Measurements from ENCODE around the gene MICA. TPM values are rescaled to one million over a fixed set of nuclear protein-coding genes. Genes with fewer than 3 reads are reported as not detected.

MICA gene
- total RNA-seq, 1 donor from 2014 or later = 19.2 TPM

- intact Hi-C loops (cut with DNase I) = no loop called here
- H3K27me3 ChIP-seq = no peaks in the 10 kb centered on the region
- no peak for TF ChIP-seq CTCF (IDR thresholded peaks at IDR 0.05)
- no peaks in the 10 kb centered on the region for H3K9me3 ChIP-seq
- H3K4me1 ChIP-seq = peaks cover 0 to 4% of the 10 kb centered on the region in 2 donors
- H3K36me3 ChIP-seq = no peaks in the 10 kb centered on the region
- H3K27ac ChIP-seq = no peak overlapping the region
- no peak for DNase-seq (ENCODE audit: low spot score in 2 of 2)
- no peak overlapping the region for H3K4me3 ChIP-seq
These were observed 57.1 kb downstream of the MICA start for GRCh38 chr6:31460361-31461025.

- Histone ChIP-seq H3K4me1 (peaks cover 0 to 4% of the 10 kb centered on the region in 2 donors), H3K27ac (peak overlapping the region in 1 of 2 donors; percentile 52), H3K27me3 (no peaks in the 10 kb centered on the region), H3K36me3 (no peaks in the 10 kb centered on the region), H3K4me3 (peak overlapping the region; percentile 57), H3K9me3 (no peaks in the 10 kb centered on the region)
- intact Hi-C loops (cut with DNase I) = no loop called here
- TF ChIP-seq CTCF (IDR thresholded peaks at IDR 0.05) = no peak
- DNase-seq (ENCODE audit: low spot score in 2 of 2) = no peak
These were observed 58.9 kb downstream of the MICA start for GRCh38 chr6:31462026-31462963.

- Histone ChIP-seq H3K27me3 (no peaks in the 10 kb centered on the region), H3K9me3 (no peaks in the 10 kb centered on the region), H3K4me3 (peak overlapping the region; percentile 57), H3K4me1 (peaks cover 0 to 4% of the 10 kb centered on the region in 2 donors), H3K27ac (peak overlapping the region in 1 of 2 donors; percentile 52), H3K36me3 (no peaks in the 10 kb centered on the region)
- DNase-seq (ENCODE audit: low spot score in 2 of 2) = peak; percentile 69 to 94
- intact Hi-C loops (cut with DNase I) = no loop called here
- no peak for TF ChIP-seq CTCF (IDR thresholded peaks at IDR 0.05)
These were observed 59.8 kb downstream of the MICA start for GRCh38 chr6:31462964-31463870.

GRCh38 chr6:31464252-31465184 is 61.1 kb downstream of the MICA start:
- no peak overlapping the region for H3K4me3 ChIP-seq
- no peaks in the 10 kb centered on the region for H3K27me3 ChIP-seq
- intact Hi-C loops (cut with DNase I) = no loop called here
- no peak for DNase-seq (ENCODE audit: low spot score in 2 of 2)
- peaks cover 0 to 4% of the 10 kb centered on the region in 2 donors for H3K4me1 ChIP-seq
- H3K27ac ChIP-seq = no peak overlapping the region
- H3K9me3 ChIP-seq = no peaks in the 10 kb centered on the region
- H3K36me3 ChIP-seq = no peaks in the 10 kb centered on the region
- no peak for TF ChIP-seq CTCF (IDR thresholded peaks at IDR 0.05)

Other genes with a start within 250 kb of the MICA start
- 14.7 TPM for gene CCHCR1, start 245.8 kb upstream of the MICA start, total RNA-seq
- 10.3 TPM for gene TCF19, start 245.0 kb upstream of the MICA start, total RNA-seq
- gene POU5F1, start 232.9 kb upstream of the MICA start, total RNA-seq = not detected
- 921 TPM for gene HLA-C, start 131.5 kb upstream of the MICA start, total RNA-seq
- gene HLA-B, start 46.4 kb upstream of the MICA start, total RNA-seq = 1,833 TPM
- 0.11 TPM for gene MICB, start 94.5 kb downstream of the MICA start, total RNA-seq
- not detected for gene MCCD1, start 125.4 kb downstream of the MICA start, total RNA-seq
- gene DDX39B, start 138.4 kb downstream of the MICA start, total RNA-seq = 134 TPM
- not detected for gene ATP6V1G2, start 143.0 kb downstream of the MICA start, total RNA-seq
- gene NFKBIL1, start 144.0 kb downstream of the MICA start, total RNA-seq = 71.5 TPM
- not detected for gene LTA, start 168.7 kb downstream of the MICA start, total RNA-seq
- gene TNF, start 172.0 kb downstream of the MICA start, total RNA-seq = 11.5 TPM
- not detected for gene LTB, start 178.8 kb downstream of the MICA start, total RNA-seq
- gene LST1, start 182.7 kb downstream of the MICA start, total RNA-seq = 21.4 TPM
- not detected for gene NCR3, start 189.4 kb downstream of the MICA start, total RNA-seq
- 1.7 TPM for gene AIF1, start 211.6 kb downstream of the MICA start, total RNA-seq
- 171 TPM for gene PRRC2A, start 217.1 kb downstream of the MICA start, total RNA-seq
- 255 TPM for gene BAG6, start 249.1 kb downstream of the MICA start, total RNA-seq